GM18511 (cell line): ENCODE results near the gene UGGT1.

ENCODE experiments used
- ATAC-seq: cut with Tn5 transposase; IDR thresholded peaks from one replicate; pipeline ENCODE4 v1.9.1; 2021; ENCODE audit warnings: mild to moderate bottlenecking, moderate library complexity; ENCODE audit not compliant: unreplicated experiment

Gene UGGT1

GRCh38 chr2:128103407-128103806 lies 12.4 kb downstream of the UGGT1 start:
- no peak for ATAC-seq

GRCh38 chr2:128105072-128105471 lies 14.1 kb downstream of the UGGT1 start:
- no peak for ATAC-seq

- no peak for ATAC-seq
These were observed 17.2 kb downstream of the UGGT1 start for GRCh38 chr2:128108166-128108565.

- ATAC-seq = no peak
These were observed 18.2 kb downstream of the UGGT1 start for GRCh38 chr2:128109243-128109642.

GRCh38 chr2:128115921-128116623 lies 25.1 kb downstream of the UGGT1 start:
- no peak for ATAC-seq

GRCh38 chr2:128134573-128134972 lies 43.6 kb downstream of the UGGT1 start:
- no peak for ATAC-seq

- no peak for ATAC-seq
These were observed 46.2 kb downstream of the UGGT1 start for GRCh38 chr2:128137094-128137616.

GRCh38 chr2:128139624-128140023 lies 48.6 kb downstream of the UGGT1 start:
- ATAC-seq = no peak

- no peak for ATAC-seq
These were observed 54.7 kb downstream of the UGGT1 start for GRCh38 chr2:128145651-128146050.

GRCh38 chr2:128153786-128154185 lies 62.8 kb downstream of the UGGT1 start:
- no peak for ATAC-seq

GRCh38 chr2:128154225-128154624 lies 63.2 kb downstream of the UGGT1 start:
- ATAC-seq = no peak

GRCh38 chr2:128155970-128156369 lies 65.0 kb downstream of the UGGT1 start:
- no peak for ATAC-seq

- no peak for ATAC-seq
These were observed 65.8 kb downstream of the UGGT1 start for GRCh38 chr2:128156812-128157211.

GRCh38 chr2:128157644-128158043 lies 66.6 kb downstream of the UGGT1 start:
- no peak for ATAC-seq

GRCh38 chr2:128158176-128158575 lies 67.2 kb downstream of the UGGT1 start:
- ATAC-seq = no peak

- ATAC-seq = no peak
These were observed 68.4 kb downstream of the UGGT1 start for GRCh38 chr2:128159437-128159836.

GRCh38 chr2:128160616-128161275 lies 69.7 kb downstream of the UGGT1 start:
- ATAC-seq = no peak

- no peak for ATAC-seq
These were observed 71.3 kb downstream of the UGGT1 start for GRCh38 chr2:128162266-128162665.

GRCh38 chr2:128164311-128164710 lies 73.3 kb downstream of the UGGT1 start:
- ATAC-seq = no peak

GRCh38 chr2:128166746-128167353 lies 75.8 kb downstream of the UGGT1 start:
- no peak for ATAC-seq

GRCh38 chr2:128169094-128169493 lies 78.1 kb downstream of the UGGT1 start:
- ATAC-seq = no peak

- no peak for ATAC-seq
These were observed 78.5 kb downstream of the UGGT1 start for GRCh38 chr2:128169497-128169896.
